AML-193 (cell line): Measurements from ENCODE around the gene LRRC74B.
"Not testable (repeated sequence)": the region's sequence is repeated elsewhere in the genome, so short reads cannot be mapped to it uniquely, and the experiment has no call there.

ENCODE experiments used
- DNase-seq, 2 experiments: peaks; one replicate each; lab custom pipeline; 2025; lab: John Stamatoyannopoulos, UW

LRRC74B gene

DNA sequence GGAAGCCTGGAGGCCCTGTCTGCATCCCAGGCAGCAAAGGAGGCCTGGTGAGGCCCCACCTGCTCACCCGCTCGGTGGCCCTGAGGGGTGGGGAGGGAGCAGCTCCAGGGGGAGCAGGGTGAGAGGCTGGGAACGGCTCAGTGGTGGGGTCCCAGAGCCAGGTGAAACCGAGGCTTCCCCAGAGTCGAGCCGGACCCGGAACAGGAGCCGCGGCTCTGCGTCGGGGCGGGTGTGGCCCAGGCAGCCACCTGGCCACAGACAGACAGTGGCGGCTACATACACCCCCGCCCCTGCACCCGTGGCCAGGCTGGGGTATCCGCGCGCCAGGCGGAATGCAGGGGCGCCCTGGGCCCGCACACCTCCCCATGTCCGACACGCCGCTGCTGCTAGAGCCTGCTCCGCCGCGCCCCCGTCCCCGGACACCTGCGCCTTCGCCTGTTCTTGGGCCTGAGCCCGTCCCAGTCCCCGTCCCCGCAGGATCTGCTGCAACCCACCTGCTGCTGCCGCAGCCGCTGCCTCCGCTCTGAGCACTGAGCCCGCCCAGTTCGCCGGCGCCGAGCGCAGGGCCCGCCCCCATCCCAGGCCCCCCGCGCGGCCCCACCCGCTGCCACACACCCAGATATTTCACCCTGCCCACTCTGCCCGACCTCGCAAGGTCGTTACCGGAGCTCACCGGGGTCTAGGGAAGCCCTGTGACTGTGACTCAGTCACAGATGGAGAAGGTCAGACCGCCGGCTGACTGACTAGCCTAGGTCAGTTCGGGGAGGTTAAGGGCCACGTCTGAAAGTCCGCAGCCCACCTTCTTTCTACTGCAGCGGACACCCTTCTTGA lies 13.5 kb upstream of the LRRC74B start, which contains the start of gene SLC7A4:
SLC7A4 (minus strand) TSS at position 525 of the 831 bp plus-strand sequence. CDS start 749 bp downstream, outside the sequence.
- no peak for DNase-seq

DNA sequence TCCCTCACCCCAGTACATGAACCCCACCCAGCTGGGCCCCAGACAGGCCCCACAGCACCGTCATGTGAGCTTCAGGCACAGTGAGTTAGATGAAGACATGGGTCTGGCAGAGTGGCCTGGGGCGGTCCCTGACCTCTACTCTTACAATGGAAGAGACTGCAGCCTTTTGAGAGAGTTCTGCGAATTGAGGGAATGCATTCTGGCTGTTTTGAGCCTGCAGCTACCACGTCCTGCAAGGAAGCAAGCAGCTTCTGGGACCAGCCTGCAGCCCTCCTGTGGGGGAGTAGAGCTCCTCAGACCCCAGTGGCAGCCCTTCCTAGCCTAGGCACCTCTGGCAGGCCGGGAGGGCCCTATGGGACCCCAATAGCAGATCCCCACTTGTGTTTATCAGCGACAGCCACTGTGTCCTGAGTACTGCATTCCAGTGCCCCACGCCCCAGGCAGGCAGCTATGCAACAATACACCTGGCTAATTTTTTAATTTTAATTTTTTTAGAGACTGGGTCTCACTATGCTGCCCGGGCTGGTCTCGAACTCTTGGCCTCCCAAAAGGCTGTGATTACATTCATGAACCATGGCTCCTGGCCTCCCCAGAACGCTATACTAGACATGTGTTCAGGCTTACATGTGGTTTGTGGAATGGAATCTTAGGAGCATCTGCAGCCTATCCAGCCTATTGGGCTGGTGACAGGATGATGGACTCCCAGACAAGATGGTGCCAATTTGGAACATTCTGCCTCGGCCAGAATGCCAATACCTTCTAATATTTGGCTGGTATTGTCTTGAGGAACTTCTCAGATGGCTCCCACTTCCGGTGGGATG lies 12.7 kb upstream of the LRRC74B start:
- no peak for DNase-seq

DNA sequence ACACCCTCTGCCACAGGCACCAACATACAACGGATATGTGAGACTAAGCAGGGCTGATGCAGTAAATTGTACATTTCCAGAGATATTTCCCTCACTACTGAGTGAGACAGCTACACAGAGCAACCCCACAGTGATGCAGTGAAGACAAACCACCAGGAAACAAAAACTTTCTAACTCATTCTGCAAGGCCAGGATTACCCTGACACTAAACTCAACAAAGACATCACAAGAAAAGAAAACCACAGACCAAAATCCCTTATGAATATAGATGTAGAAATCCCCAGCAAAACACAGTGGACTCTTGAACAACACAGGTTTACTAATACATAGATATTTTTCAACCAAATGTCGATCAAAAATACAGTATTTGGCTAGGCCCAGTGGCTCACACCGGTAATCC lies 11.9 kb upstream of the LRRC74B start:
- DNase-seq, result no peak

DNA sequence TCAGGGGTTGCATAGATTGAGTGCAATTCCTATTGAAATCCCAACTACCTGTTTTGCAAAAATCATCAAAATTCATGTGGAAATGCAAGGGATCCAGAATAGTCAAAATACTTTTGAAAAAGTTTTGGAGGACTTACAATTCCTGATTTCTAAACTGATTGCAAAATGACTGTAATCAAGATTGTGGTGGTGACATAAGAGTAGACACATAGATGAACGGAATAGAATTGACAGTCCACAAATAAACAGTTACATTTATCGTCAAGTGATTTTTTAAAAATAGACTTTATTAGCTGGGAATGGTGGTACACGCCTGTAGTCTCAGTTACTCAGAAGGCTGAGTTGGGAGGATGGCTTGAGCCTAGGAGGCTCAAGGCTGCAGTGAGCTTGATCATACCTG lies 10.8 kb upstream of the LRRC74B start:
- DNase-seq, result no peak

DNA sequence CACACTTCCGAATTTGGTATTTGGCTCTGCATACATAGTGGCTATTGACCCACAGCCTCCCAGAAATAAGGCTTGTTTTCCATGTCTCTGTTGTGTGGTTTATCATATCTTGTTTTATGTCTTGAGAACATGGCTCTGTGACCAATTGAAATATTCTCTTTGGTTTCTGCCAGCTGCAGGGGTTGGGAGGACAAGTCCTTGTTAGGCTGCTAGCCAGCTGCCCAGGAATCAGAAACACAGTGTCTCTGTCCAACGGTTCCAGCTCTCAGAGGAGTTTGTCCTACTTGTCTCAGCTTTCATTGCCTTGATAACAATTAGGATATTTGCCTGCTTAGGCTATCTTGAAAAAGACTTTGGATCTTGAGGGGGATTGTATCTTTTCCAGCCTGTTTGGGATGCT lies 7.3 kb upstream of the LRRC74B start:
- DNase-seq, result no peak

DNA sequence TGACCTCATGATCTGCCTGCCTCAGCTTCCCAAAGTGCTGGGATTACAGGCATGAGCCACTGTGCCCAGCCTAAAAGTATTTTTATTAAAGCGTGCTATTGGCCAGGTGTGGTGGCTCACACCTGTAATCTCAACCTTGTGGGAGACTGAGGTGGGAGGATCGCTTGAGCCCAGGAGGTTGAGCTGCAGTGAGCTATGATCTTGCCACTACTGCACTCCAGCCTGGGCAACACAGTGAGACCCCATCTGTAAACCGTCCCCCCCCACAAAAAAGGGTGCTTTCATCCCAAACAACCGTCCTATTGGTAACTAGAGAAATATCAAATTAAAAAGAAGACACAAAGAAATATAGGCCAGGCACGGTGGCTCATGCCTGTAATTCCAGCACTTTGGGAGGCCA lies 6.6 kb upstream of the LRRC74B start:
- DNase-seq, result not testable (repeated sequence)

DNA sequence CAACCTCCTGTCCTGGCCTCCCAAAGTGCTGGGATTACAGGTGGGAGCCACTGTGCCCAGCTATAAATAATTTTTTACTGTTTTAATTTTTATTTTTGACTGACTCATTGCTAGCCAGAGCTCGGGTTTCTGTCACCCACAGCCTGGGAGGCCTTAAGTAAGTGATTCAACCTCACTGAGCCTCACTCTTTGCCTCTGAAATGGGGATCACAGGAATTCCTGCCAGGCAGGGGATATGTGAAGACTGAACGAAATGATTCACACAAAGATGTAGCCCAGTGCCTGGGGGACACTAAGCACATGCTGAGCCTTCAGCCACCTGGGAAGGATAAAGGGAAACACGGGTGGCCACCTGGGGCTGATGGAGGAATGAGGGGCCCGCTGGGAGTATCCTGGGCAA lies 3.8 kb upstream of the LRRC74B start:
- no peak for DNase-seq

DNA sequence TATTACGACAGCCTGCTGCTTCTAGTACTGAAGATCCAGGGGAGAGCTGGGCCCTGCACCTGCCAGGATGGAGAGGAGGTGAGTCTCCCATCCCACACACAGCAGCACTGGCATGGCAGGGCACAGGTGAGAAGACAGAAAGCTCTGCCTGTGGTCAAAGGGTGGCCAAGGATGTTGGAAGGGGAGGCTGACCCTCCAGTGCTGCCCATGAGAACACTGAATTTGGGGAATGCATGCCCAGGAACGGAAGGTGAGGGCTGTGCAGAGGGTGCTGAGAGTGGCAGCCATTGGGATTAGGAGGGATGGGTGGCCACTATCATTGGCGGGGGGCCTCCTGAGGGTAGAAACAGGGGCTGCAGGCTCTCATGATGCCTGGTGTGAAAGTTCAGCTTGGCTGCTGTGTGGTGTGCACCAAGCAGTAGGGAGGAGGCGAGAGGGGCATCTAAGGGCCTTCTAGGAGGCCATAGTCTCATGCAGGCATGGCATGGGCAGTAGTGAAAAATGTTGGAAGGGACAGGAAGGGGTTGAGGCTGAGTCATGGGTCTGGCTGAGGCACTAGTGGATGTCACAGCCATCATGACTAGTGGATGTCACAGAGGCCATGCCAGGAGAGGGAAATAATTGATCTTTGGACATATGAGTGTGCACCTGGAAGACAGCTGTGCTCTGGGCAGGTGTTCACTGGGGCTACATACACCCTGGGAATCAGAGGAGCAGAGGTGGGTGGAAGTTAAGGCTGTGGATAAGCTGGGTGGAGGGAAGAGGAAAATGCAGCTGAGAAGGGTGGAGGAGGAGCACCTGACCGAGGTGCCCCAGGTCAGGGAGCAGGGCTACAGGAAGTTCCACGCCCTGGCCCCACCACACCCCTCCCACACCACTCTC lies 2.5 kb upstream of the LRRC74B start:
- no peak for DNase-seq

DNA sequence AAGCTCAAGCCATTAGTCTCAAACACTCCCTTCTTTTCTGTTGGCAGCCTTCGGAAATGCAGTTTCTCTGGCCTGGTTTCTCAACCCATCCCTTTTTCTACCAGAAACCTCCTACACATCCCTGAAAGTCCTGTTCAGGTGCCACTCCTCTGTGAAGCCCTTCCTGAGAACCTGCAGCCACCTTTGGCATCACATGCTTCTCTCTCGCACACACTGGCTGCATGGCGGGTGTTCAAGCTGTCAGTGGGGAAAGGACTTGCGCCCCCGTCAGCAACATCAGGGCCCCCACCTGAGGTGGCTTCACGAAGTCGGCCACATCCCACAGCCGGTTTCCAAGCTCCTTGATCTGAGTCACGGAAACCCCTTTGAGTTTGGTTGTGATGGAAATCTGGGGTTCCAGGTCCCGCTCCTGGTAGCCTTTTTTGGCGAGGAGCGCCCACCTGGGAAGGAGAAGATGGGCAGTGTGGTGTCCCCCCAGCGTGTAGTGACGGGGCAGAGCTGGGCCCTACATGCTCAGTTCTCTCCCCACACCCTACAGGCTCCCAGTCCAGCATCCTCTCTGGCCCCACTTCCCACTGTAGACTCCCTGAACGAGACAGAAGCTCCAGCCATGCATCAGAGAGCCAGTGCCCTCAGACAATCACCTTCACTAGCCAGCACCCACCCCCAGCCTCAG lies 1.7 kb upstream of the LRRC74B start:
- DNase-seq, result no peak

DNA sequence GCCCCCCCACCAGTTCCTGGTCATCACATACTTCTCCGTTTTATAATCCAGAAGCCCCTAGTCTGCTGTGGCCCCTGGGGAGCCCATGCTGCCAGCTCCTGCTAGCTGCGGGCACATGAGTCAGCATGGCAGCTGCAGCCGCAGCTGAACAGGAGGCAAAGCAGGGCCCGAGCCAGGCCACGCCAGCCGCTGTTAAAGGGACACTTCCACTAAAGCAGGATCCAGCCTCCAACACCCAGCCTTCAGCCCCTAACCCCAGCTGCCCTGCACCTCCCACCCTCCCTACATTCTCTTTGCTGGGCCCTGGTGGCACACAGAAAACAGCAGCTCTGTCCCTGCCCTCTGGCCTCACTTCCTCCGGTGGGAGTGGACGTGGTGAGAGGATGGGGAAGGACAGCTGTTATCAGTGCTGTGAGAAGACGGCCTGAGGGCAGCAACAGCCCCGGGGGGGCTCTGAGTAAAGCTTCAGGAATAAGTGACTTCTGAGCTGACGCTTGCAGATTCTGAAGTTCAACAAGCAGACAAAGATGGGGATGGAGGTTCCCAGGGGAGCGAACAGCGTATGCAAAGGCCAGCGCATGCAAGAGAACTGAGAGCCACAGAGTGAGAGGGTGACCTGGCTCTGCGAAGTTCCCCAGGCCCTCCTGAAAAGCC lies 688 bp upstream of the LRRC74B start:
- DNase-seq, result peak in 1 of 2 experiments; percentile 17

DNA sequence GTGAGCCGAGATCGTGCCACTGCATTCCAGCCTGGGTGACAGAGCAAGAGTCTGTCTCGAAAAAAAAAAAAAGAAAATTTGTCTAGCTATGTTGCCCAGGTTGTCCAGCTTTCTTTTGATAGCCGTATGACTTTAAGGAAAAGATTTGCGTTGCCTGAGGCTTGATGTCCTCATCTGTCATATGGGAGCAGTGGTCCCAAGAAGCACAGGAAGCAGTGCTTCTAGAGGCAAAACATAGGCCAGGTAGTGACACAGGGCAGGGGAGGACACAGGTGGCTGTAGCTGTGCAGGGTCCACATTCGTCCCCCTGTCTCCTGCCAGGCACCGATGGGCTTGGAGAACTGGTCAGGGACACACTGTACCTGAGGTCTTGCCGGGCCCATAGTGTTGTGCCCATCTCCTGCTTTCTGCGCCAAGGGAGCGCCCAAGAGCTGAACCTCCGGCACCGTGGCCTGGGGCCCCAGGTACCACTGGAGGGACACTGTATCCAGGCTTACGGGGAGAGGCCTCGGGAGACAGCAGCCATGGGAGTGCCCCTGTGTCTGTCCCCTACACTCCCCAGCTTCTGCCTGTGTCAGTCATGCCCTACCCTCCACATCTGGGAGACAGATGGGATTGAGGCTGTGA lies 1.4 kb downstream of the LRRC74B start:
- no peak for DNase-seq

DNA sequence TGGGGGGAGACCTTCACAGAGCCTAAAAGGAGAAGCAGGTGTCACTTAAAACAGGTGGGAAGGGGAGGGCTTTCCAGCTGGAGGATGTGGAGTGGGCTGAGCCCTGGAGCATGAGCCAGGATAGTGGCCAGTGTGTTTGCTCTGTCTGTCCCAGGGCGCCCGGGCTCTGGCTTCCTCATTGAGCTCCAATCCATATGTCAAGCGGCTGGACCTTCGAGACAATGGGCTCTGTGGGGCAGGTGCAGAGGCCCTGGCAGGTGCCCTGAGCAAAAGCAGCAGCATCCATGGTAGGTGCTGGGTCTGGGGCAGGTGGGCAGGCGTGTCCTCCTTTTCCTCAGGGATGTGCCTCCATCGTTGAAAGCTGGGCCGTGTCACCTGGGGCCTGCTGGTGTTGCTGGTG lies 2.0 kb downstream of the LRRC74B start:
- no peak for DNase-seq

DNA sequence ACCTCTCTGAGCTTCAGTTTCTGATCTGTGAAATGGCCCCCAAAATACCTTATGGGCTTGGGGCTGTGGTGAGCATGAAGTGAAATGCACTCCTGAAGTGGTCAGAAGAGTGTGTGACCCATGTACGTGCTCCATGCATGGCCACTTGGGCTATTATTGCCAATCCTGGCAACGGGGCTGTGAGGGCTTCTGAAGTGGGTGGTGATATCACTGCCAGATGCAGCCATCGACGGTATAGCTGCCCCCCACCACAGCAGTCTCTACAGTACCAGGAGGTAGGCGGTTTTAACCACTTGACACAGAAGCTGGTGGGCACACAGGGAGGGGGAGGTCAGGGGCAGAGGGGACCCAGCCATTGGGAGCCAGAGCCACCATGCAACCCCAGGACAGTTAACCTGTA lies 2.7 kb downstream of the LRRC74B start:
- not testable (repeated sequence) for DNase-seq

DNA sequence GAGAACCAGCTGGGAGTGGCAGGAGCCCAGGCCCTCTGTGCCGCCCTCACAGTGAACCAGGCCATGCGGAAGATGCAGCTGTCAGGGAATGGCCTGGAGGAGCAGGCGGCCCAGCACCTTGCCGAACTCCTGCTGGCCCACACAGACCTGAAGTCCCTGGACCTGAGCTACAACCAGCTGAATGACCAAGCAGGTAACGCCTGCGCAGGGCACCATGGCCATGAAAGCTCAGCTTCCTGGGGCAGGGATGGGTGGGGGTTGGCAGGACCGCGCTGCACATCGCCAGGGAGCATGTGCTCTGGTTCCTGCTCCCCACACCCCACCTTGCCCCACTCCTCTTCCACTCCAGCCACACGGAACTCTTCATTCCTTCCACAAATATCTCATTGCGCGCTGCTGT lies 3.2 kb downstream of the LRRC74B start:
- not testable (repeated sequence) for DNase-seq

DNA sequence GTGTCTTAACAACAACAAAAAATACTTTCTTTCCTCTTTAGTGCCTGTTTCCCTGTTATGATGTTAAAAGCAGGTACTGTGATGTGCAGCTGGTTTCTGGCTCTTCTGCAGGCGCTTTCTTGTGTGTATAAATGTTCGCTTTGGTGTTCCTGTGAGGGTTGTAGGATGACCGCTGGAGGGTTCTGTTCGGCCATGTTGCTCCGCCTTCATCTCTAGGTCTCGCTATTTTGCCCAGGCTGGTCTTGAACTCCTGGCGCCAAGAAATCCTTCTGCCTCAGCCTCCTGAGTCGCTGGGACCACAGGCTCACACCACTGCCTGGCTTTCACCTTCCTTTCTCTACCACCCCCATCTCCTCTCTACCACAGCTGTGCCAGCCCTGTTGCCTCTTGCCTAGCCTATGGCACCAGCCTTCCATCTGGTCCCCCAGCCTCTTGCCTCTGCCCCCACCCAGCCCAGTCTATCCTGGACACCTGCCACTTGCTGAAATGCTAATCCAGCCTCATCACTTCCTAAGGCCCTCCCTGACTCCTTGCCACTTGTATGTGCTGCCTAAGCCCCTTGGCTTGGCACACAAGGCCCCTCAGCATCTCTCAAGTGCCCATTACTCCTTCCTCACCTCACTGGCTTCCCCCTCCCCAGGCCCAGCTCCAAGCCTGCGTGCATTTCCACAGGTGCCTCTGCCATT lies 5.5 kb downstream of the LRRC74B start:
- no peak for DNase-seq

DNA sequence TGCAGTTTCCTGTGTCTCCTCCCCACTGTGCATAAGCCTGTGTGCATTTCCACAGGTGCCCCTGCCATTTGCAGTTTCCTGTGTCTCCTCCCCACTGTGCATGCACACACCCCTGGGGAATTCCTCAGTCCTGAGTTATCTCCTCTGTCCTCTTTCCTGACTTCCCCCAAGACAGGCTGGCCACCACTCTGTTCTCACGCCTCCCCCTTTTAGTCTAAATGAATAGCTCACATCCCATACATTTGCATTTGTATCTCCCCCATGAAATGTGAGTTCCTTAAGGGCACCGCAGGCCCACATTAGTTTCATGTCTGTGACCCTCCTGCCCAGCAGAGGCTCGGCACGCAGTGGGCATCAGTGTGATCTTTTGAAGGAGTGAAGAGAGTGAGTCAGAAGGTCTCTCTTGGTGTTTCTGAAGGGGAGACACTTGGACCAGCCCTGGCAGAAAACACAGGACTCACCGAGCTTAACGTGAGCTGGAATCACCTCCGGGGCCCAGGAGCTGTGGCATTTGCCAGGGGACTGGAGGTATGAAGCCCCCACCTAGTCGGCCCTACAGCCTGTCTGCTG lies 6.2 kb downstream of the LRRC74B start:
- no peak for DNase-seq

DNA sequence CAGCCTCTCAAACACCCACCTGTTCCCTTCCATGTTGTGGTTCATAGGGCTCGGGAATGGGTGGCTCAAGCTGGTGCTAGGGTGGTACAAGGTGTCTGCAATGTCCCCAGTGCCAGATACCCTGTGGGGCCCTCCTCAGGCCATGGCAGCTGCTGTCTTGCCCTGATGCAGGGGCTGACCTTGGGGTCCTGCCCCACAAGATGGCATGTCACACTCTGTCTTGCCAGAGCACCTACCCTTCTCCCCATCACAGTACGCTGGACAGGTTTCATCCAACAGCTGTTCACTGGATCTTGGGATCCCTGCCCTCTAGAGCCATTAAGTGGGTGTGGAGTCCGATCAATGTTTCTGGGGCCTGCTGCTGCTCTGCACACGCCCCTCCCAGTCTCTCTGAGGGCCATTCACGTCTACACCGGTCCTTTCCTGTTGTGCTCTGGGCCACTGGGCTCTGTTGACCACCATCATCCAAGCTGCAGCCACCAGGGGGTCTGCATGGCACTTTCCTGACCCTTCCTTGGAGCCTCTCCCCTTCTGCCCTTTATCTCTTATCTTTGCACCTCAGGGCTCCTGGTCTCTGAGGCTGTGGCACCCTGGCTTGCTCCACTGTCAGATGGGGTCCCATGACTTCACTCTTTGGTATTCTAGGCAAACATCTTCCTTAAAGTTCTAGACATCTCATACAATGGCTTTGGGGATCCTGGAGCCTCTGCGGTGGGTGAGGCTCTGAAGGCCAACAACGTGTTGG lies 7.1 kb downstream of the LRRC74B start:
- no peak for DNase-seq

DNA sequence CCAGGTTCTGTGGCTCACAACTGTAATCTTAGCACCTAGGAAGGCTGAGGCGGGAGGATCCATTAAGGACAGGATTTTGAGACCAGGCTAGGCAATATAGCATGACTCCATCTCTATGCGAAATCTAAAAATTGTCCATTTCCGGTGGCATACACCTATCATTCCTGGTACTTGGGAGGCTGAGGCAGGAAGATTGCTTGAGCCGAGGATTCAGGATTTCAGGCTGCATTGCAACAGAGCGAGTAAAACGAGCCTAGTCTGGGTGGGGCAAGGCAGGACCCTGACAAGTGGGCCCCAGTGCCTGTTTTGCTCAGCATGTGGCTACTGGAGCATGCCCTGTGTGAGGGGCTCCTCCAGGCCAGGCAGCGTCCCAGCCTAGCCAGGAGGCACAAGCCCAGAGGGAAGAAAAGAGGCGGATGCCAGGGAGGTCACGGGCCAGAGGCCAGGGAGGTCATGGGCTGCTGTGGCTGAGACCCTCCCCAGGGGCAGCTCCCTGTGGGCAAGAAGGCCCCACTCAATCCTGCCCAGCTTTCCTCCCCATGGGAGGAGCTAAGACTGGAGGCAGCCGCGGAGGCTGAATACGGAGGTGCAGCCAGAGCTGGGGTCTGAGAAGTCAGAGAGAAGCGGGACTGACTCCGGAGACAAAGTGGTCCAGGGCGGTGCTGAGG lies 8.4 kb downstream of the LRRC74B start:
- DNase-seq, result no peak
